ENCODE data around the gene FABP3. TPM values are rescaled to one million over a fixed set of nuclear protein-coding genes. Genes with fewer than 3 reads are reported as not detected.

FABP3 gene
- total RNA-seq, 1 experiment from 2014 or later: not detected

GRCh38 chr1:31412732-31413404 is 40.0 kb upstream of the FABP3 start, which contains the start of gene SERINC2:
Gene SERINC2, plus strand, starts transcription at chr1:31413213. Its CDS starts 53 bp downstream, at chr1:31413266.
- Histone ChIP-seq H3K4me3 (peak within 1 kb of the TSS; percentile 89), H3K36me3 (ENCODE audit: low read depth) (no peaks in the 10 kb centered on the region; the same call in 1 of the 2 replicates), H2AFZ (peak within 1 kb of the TSS; percentile 92), H3K4me1 (replicated peaks; ENCODE audit: insufficient read depth) (peaks cover 38% of the 10 kb centered on the region), H4K20me1 (ENCODE audit: insufficient read depth) (no peaks in the 10 kb centered on the region), H3K27ac (peak within 1 kb of the TSS; percentile 37; the same call in 1 of the 2 replicates), H3K79me2 (ENCODE audit: low read depth) (peaks cover 40% of the 10 kb centered on the region; the same call in 1 of the 2 replicates), H3K9me3 (ENCODE audit: insufficient read depth, low read depth) (no peaks in the 10 kb centered on the region), H3F3A (ENCODE audit: insufficient read depth, low read depth) (peaks cover 11% of the 10 kb centered on the region; the same call in 1 of the 2 replicates), H3K9me2 (ENCODE audit: insufficient read depth) (no peaks in the 10 kb centered on the region), H3K27me3 (ENCODE audit: insufficient read depth, low read depth) (no peaks in the 10 kb centered on the region), H3K4me2 (peak within 1 kb of the TSS; percentile 79)
- no TSS peak for BruUV-seq (replicated peaks)
- intact Hi-C loops (cut with micrococcal nuclease; ENCODE audit: unreplicated experiment): loop anchor here (1.0 kb wide), 1 partner anchor 136 kb away; no protein-coding TSS in a partner anchor
- no peak for TF ChIP-seq EZH2 (IDR thresholded peaks at IDR 0.05; ENCODE audit: low read depth)
- TF ChIP-seq, protein P1, sequence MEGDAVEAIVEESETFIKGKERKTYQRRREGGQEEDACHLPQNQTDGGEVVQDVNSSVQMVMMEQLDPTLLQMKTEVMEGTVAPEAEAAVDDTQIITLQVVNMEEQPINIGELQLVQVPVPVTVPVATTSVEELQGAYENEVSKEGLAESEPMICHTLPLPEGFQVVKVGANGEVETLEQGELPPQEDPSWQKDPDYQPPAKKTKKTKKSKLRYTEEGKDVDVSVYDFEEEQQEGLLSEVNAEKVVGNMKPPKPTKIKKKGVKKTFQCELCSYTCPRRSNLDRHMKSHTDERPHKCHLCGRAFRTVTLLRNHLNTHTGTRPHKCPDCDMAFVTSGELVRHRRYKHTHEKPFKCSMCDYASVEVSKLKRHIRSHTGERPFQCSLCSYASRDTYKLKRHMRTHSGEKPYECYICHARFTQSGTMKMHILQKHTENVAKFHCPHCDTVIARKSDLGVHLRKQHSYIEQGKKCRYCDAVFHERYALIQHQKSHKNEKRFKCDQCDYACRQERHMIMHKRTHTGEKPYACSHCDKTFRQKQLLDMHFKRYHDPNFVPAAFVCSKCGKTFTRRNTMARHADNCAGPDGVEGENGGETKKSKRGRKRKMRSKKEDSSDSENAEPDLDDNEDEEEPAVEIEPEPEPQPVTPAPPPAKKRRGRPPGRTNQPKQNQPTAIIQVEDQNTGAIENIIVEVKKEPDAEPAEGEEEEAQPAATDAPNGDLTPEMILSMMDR (conservative IDR thresholded peaks at IDR 0.05): no peak
- ChIA-PET POLR2A (ENCODE audit: unreplicated experiment) (no interaction called here), CTCF (interaction anchor here (1.6 kb wide), 1 partner anchor 18 kb away, joined by 9 read pairs; no protein-coding TSS in a partner anchor)
- DNase-seq: peak in 1 of 2 experiments; percentile 44

DNA sequence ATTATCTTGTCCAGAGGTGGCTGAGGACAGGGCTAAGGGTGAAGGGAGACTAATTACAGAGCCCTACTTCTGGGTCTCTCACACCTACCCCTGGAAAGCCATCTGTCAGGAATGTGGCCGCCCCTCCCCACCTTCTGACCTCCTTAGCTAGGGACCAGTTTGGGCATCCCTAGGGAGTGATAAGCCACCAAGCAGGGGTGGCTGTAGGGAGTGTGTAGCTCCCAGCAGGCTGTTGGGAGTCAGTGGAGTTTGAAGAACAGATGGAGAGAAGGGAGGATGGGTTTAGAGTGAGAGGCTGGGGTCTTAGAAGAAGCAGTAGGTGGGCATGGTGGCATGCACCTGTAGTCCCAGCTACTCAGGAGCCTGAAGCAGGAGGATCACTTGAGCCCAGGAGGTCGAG is 39.3 kb upstream of the FABP3 start:
- Histone ChIP-seq H3K36me3 (ENCODE audit: low read depth) (no peaks in the 10 kb centered on the region; the same call in 1 of the 2 replicates), H3K9me2 (ENCODE audit: insufficient read depth) (no peaks in the 10 kb centered on the region), H3K4me2 (peak overlapping the region; percentile 78), H2AFZ (no peak overlapping the region; the same call in 1 of the 2 replicates), H3K27me3 (ENCODE audit: insufficient read depth, low read depth) (no peaks in the 10 kb centered on the region), H3F3A (ENCODE audit: insufficient read depth, low read depth) (peaks cover 11% of the 10 kb centered on the region; the same call in 1 of the 2 replicates), H3K4me1 (replicated peaks; ENCODE audit: insufficient read depth) (peaks cover 34% of the 10 kb centered on the region), H3K27ac (no peak overlapping the region), H3K4me3 (peak overlapping the region; percentile 89; the same call in 1 of the 2 replicates), H3K9me3 (ENCODE audit: insufficient read depth, low read depth) (no peaks in the 10 kb centered on the region), H3K79me2 (ENCODE audit: low read depth) (peaks cover 36% of the 10 kb centered on the region; the same call in 1 of the 2 replicates), H4K20me1 (ENCODE audit: insufficient read depth) (no peaks in the 10 kb centered on the region)
- ChIA-PET POLR2A (ENCODE audit: unreplicated experiment) (no interaction called here), CTCF (no interaction called here)
- no peak for TF ChIP-seq EZH2 (IDR thresholded peaks at IDR 0.05; ENCODE audit: low read depth)
- TF ChIP-seq, protein P1 (conservative IDR thresholded peaks at IDR 0.05): no peak
- no peak for DNase-seq
- BruUV-seq (replicated peaks): TSS peak; percentile 16
- intact Hi-C loops (cut with micrococcal nuclease; ENCODE audit: unreplicated experiment): no loop called here

GRCh38 chr1:31410871-31411270 is 38.0 kb upstream of the FABP3 start:
- Histone ChIP-seq H3K4me1 (replicated peaks; ENCODE audit: insufficient read depth) (peaks cover 21% of the 10 kb centered on the region), H2AFZ (no peak overlapping the region), H3K9me2 (ENCODE audit: insufficient read depth) (no peaks in the 10 kb centered on the region), H3K36me3 (ENCODE audit: low read depth) (no peaks in the 10 kb centered on the region; the same call in 1 of the 2 replicates), H3F3A (ENCODE audit: insufficient read depth, low read depth) (peaks cover under 1% of the 10 kb centered on the region; the same call in 1 of the 2 replicates), H3K79me2 (ENCODE audit: low read depth) (peaks cover 26% of the 10 kb centered on the region; the same call in 1 of the 2 replicates), H3K27me3 (ENCODE audit: insufficient read depth, low read depth) (no peaks in the 10 kb centered on the region), H3K4me2 (no peak overlapping the region), H3K4me3 (no peak overlapping the region), H3K27ac (no peak overlapping the region), H3K9me3 (ENCODE audit: insufficient read depth, low read depth) (no peaks in the 10 kb centered on the region), H4K20me1 (ENCODE audit: insufficient read depth) (no peaks in the 10 kb centered on the region)
- CTCF ChIA-PET: no interaction called here
- intact Hi-C loops (cut with micrococcal nuclease; ENCODE audit: unreplicated experiment): no loop called here
- no TSS peak for BruUV-seq (replicated peaks)
- POLR2A ChIA-PET (ENCODE audit: unreplicated experiment): no interaction called here
- TF ChIP-seq EZH2 (IDR thresholded peaks at IDR 0.05; ENCODE audit: low read depth): no peak
- TF ChIP-seq, protein P1 (conservative IDR thresholded peaks at IDR 0.05): no peak
- DNase-seq: no peak

All from PC-9 (cell line).